ENCODE measurements around the gene METRNL. TPM values are rescaled to one million over a fixed set of nuclear protein-coding genes. Genes with fewer than 3 reads are reported as not detected.
"Not testable (repeated sequence)": the region's sequence is repeated elsewhere in the genome, so short reads cannot be mapped to it uniquely, and the experiment has no call there.

METRNL gene
- total RNA-seq, 1 experiment from 2014 or later, result 30.6 TPM

GRCh38 chr17:83041305-83041704, 38.1 kb upstream of the METRNL start:
- ATAC-seq (no peak), DNase-seq (no peak)
- Histone ChIP-seq H3K27ac (ENCODE audit: low read length) (no peak overlapping the region), H3K4me2 (ENCODE audit: low read length) (no peak overlapping the region), H3K79me2 (ENCODE audit: low read length) (no peaks in the 10 kb centered on the region), H3K4me3 (ENCODE audit: low read length) (no peak overlapping the region; the same call in 1 of the 2 replicates), H3K36me3 (ENCODE audit: low read depth, low read length) (peaks cover 25% of the 10 kb centered on the region), H2AFZ (ENCODE audit: low read length) (no peak overlapping the region), H3K9ac (ENCODE audit: low read length) (no peak overlapping the region), H3K9me3 (ENCODE audit: low read length) (peaks cover 18% of the 10 kb centered on the region), H3K9me2 (replicated peaks; ENCODE audit: low read length) (no peaks in the 10 kb centered on the region), H4K20me1 (ENCODE audit: low read length) (no peaks in the 10 kb centered on the region), H3F3A (ENCODE audit: low read length, unreplicated experiment) (no peaks in the 10 kb centered on the region), H3K4me1 (ENCODE audit: insufficient read depth, low read length) (no peaks in the 10 kb centered on the region), H3K27me3 (ENCODE audit: low read length) (no peaks in the 10 kb centered on the region)
- intact Hi-C loops (cut with micrococcal nuclease), result no loop called here
- TF ChIP-seq EZH2phosphoT487 (IDR thresholded peaks at IDR 0.05; ENCODE audit: borderline replicate concordance, low read length) (no peak), CTCF (conservative IDR thresholded peaks at IDR 0.05; ENCODE audit: low read depth, low read length) (no peak), EZH2 (IDR thresholded peaks at IDR 0.05; ENCODE audit: low read length, unreplicated experiment) (no peak)
- CTCF ChIA-PET, result no interaction called here
- POLR2A ChIA-PET (ENCODE audit: unreplicated experiment), result no interaction called here
- BruUV-seq (replicated peaks), result no TSS peak

- ChIA-PET POLR2A (ENCODE audit: unreplicated experiment) (no interaction called here), CTCF (no interaction called here)
- Histone ChIP-seq H3K36me3 (ENCODE audit: low read depth, low read length) (peaks cover 29% of the 10 kb centered on the region), H2AFZ (ENCODE audit: low read length) (no peak overlapping the region), H3K4me1 (ENCODE audit: insufficient read depth, low read length) (no peaks in the 10 kb centered on the region), H3K9ac (ENCODE audit: low read length) (no peak overlapping the region), H3K4me3 (ENCODE audit: low read length) (no peak overlapping the region), H3K4me2 (ENCODE audit: low read length) (no peak overlapping the region), H3K27me3 (ENCODE audit: low read length) (no peaks in the 10 kb centered on the region), H3K79me2 (ENCODE audit: low read length) (0 out of 2 replicates have a peak, but pooled peaks cover 5% of the 10 kb centered on the region), H3F3A (ENCODE audit: low read length, unreplicated experiment) (no peaks in the 10 kb centered on the region), H3K27ac (ENCODE audit: low read length) (no peak overlapping the region), H3K9me3 (ENCODE audit: low read length) (peaks cover 18% of the 10 kb centered on the region), H3K9me2 (replicated peaks; ENCODE audit: low read length) (no peaks in the 10 kb centered on the region), H4K20me1 (ENCODE audit: low read length) (no peaks in the 10 kb centered on the region)
- intact Hi-C loops (cut with micrococcal nuclease), result no loop called here
- DNase-seq (no peak), ATAC-seq (no peak)
- TF ChIP-seq CTCF (conservative IDR thresholded peaks at IDR 0.05; ENCODE audit: low read depth, low read length) (no peak), EZH2phosphoT487 (IDR thresholded peaks at IDR 0.05; ENCODE audit: borderline replicate concordance, low read length) (no peak), EZH2 (IDR thresholded peaks at IDR 0.05; ENCODE audit: low read length, unreplicated experiment) (no peak)
- BruUV-seq (replicated peaks), result no TSS peak
These were observed 36.8 kb upstream of the METRNL start for GRCh38 chr17:83042522-83043158.

GRCh38 chr17:83044479-83044878, 34.9 kb upstream of the METRNL start:
- Histone ChIP-seq H3K4me1 (ENCODE audit: insufficient read depth, low read length) (peaks cover 15% of the 10 kb centered on the region), H3K36me3 (ENCODE audit: low read depth, low read length) (peaks cover 29% of the 10 kb centered on the region), H3K9me3 (ENCODE audit: low read length) (peaks cover 18% of the 10 kb centered on the region)
- H4K20me1 ChIP-seq (ENCODE audit: low read length); H3K9me2 ChIP-seq (replicated peaks; ENCODE audit: low read length); intact Hi-C loops (cut with micrococcal nuclease); H3K27me3 ChIP-seq (ENCODE audit: low read length); H3F3A ChIP-seq (ENCODE audit: low read length, unreplicated experiment); H3K4me3 ChIP-seq (ENCODE audit: low read length); DNase-seq; H2AFZ ChIP-seq (ENCODE audit: low read length); H3K27ac ChIP-seq (ENCODE audit: low read length); CTCF ChIA-PET; POLR2A ChIA-PET (ENCODE audit: unreplicated experiment); ATAC-seq; H3K4me2 ChIP-seq (ENCODE audit: low read length); H3K79me2 ChIP-seq (ENCODE audit: low read length); H3K9ac ChIP-seq (ENCODE audit: low read length); BruUV-seq (replicated peaks): not testable (repeated sequence)

All from PC-3 (cell line).